ENCODE measurements around the gene PUM1.
A peak's percentile ranks its signal among the peaks of the same experiment; 100 is the strongest.
"Not testable (repeated sequence)": the region's sequence is repeated elsewhere in the genome, so short reads cannot be mapped to it uniquely, and the experiment has no call there.

The PUM1 gene

DNA sequence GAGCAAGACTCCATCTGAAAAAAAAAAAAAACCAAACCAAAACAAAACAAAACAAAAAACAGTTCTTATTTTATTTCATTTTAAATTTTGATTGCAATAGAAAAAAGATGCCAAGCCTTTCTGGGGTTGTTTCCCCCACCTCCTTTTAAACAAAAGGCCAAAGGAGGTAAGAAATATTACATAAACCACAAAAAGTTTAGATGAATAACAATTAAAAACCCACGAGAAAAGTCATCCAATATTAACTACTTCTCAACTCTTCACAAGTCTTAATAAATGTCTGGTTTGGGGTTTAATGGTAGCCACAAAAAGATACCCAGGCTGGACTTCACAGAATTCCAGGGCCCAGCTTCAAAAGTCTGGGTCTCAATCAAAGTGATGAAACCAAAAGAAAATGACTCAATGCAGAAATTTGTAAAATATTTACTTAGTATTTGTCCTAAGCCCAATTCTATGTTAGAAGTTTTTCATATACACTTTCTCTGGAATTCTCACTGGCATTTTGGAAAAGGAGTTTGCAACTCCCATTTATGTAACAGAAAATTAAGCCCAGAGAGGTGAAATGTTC lies 110.0 kb downstream of the PUM1 start:
- no peak for DNase-seq

DNA sequence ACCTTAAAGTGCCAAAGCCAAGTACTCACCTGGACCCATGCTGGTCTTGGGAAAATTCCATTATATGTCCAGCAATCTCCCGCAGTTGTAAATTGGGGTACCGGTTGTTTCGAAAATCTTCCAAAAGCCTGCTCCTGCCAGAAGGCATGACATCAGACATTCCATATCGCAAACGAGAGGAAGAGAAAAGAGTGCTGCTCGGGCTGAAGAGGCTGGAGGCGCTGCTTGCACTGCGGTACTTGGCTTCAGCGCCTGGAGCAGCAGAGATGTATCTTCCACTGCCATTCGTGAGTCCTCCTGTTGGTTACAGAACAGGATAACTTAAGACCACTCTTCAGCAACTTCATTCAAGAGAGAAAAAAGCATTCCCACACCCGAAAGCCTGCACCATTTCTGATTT lies 111.8 kb downstream of the PUM1 start:
- no peak for DNase-seq

DNA sequence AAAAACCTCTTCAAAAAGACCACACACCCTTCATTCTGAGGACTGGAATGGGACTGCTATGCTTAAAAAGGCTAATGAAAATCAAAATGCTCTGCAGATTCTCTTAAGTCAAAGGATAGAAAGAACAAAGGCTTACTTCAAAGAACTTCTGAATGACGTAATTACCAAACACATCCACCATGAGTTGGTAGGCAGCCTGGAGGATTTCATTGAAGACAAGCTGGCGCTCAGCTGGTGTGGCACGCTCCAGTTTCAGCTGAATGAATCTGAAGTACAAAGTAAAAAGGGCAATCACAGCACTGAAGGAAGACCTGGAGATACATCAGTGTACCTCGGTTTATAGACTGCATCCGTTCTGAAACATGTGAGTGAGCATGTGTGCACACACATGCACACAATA lies 113.4 kb downstream of the PUM1 start:
- DNase-seq = no peak

DNA sequence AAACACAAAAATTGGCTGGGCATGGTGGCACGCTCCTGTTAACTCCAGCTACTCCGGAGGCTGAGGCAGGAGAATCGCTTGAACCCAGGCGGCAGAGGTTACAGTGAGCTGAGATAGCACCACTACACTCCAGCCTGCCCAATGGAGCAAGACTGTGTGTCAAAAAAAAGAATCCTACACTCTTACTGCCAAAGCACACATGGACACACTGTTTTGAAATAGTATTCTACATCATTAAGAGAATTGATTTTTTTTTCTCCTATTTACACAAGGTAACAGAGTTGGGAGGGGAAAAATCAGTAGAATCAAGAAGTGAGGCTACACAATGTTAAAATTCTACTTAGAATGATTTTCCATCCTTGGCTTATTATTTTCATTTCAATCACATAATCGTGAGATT lies 114.8 kb downstream of the PUM1 start:
- DNase-seq = no peak

DNA sequence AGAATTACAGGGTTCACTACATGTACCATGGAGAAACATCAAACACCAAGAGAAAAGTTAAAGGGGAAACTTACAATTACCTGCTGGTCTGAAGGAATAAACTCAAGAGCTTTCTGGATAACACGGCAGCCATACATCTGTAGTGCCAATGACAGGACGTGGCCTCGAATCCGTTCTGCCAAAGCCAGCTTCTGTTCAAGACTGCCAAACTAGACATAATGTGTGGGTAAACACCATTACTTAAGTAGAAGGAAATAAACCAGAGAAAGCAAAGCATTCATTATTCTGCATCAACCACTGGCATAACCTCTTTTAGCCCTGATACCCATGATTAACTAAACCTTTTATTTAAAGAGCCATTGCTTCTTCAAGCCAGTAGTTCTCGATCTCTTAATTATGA lies 115.5 kb downstream of the PUM1 start:
- DNase-seq = no peak

DNA sequence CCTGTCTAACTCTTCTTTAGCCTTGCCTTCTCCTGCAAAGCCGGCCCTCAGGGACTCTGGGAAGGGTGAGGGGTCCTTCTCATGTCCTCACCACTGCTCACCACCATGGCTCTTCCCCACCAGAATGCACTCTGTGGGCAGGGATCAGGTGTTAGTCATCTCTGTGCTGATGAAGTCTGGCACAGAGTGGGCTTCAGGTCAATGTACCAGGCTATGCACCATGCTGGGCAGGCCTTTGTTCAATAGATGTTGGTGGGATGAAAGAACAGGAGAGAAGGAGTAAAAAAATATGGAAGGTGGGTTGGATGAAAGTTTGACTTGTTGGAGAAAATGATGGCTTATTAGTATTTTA lies 116.1 kb downstream of the PUM1 start:
- not testable (repeated sequence) for DNase-seq

DNA sequence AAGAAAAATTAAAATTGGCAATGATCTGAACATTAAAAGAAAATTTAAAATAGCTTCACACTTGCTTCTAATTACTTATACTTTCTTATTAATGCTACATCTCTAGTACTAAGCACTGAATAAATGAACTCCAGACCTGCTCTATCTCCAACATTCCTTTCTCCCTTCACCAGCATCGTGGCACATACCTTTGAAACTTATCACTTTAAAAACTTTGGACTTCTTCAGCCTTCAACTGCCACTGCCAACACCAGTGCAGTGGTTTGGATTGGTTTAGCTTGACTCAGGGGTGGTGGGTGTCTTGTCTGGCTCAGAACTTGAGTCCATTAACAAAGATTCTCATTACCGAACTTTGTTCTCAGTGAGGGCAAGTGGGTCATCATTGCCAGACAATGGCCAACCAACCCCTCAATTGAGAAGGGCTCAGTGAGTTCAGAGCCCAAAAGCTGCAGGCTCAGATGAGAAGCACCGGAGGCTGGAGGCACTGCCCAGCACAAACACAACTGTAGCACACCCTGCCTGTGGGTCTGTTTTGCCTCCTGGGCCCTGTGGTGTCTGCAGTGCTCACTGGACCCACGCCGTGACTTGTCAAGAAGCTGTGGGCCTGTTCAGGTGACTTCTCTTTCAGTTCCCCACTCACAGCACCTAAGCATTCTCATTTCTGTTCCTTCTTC lies 116.6 kb downstream of the PUM1 start:
- not testable (repeated sequence) for DNase-seq

DNA sequence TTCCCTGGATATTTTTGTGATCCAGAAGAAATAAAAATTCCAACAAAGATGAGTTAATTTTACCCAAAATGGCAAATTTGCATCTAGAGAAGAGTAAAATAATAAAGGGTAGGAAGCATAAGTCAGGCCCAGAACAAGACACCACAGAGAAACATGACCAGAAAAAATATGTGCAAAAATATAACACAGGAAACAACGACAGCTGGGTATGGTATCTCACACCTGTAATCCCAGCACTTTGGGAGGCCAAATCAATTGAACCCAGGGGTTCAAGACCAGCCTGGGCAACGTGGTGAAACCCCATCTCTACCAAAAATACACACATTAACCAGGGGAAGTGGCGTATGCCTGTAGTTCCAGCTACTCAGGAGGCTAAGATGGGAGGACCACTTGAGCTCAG lies 117.2 kb downstream of the PUM1 start:
- no peak for DNase-seq

DNA sequence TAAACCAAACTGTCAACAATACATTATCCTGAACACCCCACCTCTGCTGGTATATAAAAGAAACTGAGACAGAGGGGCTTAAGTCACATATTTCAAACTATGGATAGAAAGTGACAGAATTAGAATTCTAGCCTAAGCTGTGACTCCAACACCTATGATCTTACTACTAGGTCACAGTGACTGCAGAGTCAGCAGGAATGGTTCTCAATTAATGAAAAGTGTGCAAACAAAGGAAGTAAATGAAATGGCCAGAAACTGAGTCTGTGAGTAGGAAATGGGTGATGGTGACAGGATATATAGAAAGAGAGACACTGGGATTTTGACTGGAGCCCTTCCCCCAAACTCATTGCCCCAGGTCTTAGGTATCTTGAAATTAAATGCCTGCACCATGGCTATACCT lies 118.3 kb downstream of the PUM1 start:
- no peak for DNase-seq

DNA sequence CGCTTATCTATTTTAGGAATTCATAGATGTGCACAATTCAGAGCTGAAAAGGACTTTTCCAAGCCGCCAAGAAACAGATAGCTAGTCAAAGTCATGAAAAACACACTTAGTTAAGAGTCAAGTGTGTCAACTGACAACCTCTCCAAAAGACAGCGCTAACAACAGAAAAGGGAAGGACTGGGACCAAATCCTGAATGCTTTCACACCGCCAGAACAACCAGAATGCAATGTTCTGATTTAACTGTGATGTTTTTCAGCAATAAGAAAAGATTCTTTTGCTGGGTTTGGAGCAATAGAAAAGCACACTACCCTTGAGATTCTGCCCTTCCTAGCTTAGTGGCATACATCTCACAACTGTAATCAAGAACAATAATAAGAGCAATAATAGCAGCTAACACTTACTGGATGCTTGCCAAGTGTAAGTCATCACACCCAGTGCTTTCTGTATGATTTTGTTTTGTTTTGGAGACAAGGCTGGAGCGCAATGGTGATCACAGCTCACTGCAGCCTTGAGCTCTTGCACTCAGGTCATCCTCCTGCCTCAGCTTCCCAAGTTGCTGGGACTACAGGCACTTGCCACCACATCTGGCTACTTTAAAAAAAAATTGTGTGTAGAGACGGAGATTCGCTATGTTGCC lies 123.1 kb downstream of the PUM1 start:
- no peak for DNase-seq

DNA sequence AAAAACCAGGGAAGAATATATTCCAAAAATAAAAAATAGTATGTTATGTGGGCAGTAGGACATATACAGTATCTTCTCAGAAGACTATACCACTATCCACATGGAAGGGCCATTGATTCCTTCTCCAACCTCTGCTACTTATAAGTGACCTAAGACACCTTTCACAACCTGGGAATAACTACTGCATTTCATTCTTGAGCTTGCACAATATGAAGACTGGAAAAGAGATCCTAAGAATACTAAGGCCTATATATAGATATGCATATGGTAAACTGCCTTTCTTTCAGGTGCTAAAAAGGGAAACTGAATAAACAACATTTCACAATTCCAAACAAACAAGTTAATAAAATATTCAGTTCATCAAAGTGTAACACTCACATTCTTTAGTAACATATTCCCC lies 125.0 kb downstream of the PUM1 start:
- DNase-seq = no peak

DNA sequence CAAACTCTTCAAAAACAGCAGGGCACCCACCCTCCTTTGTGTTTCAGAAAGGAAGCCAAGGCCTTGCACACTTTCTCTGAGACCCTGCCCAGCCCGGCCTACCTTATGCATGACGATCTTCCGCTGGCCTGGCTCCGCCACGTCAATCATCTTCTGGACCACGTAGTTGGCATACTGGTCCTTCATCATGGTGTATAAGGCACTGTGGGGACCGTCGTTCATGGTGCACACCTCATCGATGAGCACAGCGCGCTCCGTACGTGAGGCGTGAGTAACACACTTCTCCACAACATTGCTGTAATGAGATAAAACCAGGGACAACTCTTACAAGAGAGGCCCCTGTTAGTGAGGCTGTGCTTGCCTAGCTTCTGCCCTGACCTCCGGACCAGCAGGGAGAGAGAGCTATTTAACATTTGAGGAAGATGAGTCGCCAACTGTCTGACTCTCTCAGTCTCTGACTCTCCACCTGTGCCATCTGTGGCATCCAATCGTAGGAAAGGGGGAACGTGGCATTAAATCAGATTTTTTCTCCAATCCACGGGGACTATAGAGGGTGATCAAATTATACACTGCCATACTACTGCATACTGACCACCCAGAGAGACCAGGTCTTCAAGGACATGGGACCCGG lies 128.9 kb downstream of the PUM1 start:
- DNase-seq = no peak

DNA sequence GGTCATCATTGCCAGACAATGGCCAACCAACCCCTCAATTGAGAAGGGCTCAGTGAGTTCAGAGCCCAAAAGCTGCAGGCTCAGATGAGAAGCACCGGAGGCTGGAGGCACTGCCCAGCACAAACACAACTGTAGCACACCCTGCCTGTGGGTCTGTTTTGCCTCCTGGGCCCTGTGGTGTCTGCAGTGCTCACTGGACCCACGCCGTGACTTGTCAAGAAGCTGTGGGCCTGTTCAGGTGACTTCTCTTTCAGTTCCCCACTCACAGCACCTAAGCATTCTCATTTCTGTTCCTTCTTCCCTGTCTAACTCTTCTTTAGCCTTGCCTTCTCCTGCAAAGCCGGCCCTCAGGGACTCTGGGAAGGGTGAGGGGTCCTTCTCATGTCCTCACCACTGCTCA lies 129.8 kb downstream of the PUM1 start:
- DNase-seq = not testable (repeated sequence)

DNA sequence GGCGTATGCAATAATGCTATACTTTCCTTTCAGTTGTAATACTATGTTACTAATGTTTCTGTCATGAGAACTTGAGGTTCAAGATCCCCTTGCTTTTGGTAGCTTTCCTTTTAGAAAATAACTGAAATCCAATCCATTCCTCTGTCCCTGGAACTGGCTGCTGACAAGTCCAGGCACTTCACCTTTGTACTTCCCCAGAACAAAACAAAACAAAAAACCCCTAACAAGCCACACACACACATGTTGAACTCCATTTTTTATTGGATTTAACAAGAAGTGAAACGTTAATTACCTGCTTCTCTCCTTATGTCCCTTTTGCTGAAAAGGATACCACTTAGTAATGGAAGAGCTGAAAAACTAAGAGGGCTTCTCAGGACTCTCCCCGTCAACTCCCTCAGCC lies 130.9 kb downstream of the PUM1 start:
- DNase-seq = no peak

DNA sequence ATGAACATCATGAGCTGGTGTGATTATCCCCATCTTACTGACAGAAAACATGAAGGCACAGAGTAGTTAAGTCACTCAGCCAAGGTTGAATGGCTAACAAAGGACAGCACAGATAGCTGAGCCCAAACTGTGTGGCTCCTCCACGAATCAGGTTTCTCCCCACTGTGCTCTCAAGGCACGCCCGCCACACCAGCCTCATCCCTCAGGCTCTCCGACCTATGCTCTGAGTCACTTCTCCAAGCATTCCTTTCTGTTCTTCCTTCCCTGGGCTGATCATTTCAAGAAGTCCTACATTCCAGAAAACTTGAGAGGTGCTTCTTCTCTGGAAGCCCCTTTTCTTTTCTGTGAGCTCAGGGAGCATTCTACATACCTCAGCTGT lies 131.7 kb downstream of the PUM1 start:
- DNase-seq = no peak

DNA sequence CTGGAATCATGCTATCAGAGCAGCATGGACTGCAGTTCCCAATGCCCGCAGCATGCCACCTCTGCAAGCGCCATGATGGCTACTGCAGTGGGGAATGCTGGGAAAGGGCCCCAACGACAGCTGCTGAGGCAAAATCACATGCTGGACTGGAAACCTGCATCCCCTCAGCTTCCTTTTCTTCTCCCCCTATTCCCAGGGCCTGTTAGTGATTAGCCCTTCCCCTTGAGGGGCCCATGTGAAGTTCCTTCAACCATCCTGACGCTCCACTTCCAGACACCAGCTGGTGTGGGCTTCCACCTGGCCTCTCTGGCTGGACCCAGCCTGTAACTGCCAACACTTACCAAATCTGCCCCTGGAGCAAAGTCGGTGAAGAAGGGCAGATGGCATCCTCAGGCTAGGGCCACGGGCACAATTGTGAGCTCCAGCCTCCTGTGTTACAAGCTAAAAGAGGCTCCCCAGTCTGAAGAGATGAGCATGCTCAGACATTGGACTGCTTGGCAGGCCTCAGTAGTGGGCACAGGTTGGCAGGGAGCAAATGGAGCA lies 134.8 kb downstream of the PUM1 start:
- no peak for DNase-seq

DNA sequence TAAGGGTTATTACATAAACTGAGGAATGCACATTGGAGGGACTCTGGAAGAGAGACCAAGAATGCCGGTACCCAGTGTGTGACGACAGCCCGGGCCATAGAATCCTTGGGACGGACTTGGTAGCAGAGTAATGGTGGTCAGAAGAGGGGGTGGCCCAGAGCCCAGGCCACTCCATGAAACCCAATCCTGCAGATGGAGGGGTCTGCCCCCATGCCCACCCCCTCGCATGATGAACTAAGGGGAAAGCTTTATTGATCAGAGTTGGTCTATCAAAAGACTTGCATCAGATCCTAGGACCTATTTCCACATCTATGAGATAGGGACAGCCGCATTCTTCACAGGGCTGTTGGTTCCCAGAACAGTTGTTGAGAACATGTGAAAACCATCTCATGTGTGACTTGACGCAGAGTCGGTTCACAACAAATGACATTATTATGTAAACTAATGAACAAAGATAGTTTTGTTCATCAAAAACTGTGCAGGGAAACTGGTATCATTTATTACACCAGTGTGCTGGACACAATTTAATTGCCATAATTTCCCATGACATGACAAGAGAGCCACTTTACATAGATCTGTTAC lies 135.5 kb downstream of the PUM1 start:
- no peak for DNase-seq

DNA sequence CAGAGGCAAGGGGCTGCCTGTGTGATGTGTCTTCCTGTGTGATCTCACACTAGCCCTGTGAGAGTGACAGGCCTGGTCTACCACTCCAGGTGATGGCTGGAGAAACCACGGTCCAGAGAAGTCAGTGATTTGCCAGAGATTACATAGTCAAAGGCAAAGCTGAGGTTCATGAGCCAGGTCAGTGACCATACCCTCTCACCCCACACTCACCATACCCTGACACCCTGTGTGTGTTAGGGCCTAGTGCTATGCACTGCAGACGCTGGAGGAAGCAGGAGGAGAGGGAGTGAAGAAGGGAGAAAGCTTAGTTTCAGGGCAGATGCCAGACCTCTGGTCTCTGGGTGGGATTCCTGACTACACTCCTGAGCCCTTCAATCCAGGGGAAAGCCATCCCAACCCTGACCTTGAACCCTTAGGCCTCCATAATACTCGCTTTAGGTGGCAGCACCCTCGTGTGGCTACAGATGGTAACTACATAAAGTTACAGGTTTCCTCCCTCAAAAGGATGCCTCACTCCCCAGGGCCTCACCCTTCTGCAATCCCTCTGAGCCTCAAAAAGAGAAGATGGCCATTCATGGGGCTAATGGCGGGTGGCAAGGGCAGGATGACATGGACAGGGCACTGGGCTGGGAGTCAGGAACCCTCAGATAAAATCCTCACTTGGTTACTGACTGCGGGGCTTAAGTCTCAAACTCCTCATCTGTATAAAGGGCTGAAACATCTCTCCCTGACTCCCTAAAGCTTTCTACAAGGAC lies 136.2 kb downstream of the PUM1 start:
- DNase-seq = peak; percentile 50

DNA sequence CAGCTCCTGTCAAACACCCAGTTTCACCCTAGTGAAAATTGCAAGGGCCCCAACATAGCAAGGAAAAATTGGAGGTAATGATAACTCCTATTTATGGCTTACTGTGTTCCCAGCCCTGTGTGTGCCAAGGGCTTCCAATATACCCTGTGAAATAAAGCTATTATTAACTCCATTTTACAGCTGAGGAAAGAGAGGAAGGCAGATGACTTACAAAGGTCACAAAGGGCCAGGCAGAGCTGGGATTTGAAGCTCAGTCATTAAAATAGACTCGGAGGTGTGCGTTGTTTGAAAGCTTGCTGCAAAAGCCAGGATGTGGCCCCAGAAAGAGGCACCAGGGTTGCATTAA lies 136.8 kb downstream of the PUM1 start:
- no peak for DNase-seq

DNA sequence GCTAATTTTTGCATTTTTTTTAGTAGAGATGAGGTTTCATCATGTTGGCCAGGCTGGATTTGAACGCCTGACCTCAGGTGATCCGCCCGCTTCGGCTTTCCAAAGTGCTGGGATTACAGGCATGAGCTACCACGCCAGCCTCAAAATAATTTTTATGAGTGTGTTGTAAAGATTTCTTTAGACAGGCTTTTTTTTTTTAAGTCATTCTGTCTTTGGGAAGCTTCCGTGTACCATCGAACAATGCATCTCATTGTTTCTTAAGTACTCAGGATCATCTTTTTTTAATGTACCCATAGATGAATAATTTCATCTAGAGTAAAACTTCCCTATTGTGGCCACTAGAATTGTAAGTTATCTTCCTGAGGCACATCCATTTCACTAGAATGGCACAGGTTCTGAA lies 137.3 kb downstream of the PUM1 start:
- DNase-seq = no peak

DNA sequence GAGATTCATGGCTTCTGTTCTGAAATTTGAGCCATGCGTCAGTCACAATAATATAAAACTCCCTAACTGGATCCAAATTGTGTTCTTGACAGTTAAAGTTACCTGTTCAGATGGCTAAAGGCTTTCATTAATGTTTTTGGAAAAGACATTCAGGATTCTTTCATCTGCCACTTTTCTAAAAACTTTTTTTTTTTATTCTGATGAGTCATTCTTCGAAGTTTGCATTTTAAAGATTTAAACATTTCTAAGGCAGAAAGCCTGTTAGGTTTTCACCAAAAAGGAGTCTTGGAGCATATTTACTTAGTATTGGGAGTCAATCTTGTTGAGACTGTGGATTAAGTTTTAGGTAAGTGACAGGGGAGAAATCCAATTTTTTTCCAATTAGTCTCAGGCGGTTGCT lies 138.1 kb downstream of the PUM1 start:
- no peak for DNase-seq

DNA sequence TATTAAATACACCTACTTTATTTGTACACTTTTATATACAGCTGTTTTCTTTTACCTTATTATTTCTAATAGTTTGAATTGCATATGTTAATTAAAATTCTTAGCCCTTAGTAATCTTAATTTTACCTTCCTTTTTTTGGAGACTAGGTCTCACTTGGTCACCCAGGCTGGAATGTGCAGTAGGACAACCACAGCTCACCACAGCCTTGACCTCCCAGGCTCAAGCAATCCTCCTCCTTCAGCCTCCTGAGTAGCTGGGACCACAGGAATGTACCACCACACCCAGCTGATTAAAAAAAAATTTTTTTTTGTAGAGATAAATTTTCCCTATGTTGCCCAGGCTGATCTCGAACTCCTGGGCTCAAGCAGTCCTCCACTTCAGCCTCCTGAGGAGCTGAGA lies 141.9 kb downstream of the PUM1 start:
- no peak for DNase-seq

DNA sequence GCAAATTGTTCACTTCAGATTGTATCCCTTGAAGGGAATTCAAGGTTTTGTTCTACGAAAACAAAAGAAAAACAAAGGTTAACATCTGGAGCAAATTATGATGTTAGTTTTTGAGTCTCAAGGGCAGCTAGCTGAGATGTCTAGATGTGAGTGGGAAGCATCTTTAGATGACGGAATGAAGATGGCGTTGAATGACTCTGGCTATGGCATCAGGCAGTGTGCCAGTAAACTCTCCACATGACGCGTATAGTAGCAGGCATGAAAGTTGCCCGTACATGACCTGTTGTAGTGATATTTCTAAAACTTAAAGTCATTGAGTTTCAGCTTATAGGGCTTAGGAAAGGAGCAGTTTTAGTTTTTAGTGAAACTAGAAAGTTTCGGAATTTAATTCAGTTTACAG lies 144.7 kb downstream of the PUM1 start:
- no peak for DNase-seq

Measured in activated CD4-positive, CD25-positive, alpha-beta regulatory T cell treated with anti-CD3 and anti-CD28 coated beads, Interleukin-2, amount 50 U/mL, for 72 hours (primary cell).